ENCODE measurements around the gene LTK.

The LTK gene

GRCh38 chr15:41490355-41490754, 23.3 kb downstream of the LTK start:
- no peak overlapping the region for H3K27ac ChIP-seq
- no peak for TF ChIP-seq CTCF (conservative IDR thresholded peaks at IDR 0.05)

- H3K27ac ChIP-seq: no peak overlapping the region
- no peak for TF ChIP-seq CTCF (conservative IDR thresholded peaks at IDR 0.05)
Measured at GRCh38 chr15:41489641-41490040, 24.0 kb downstream of the LTK start.

DNA sequence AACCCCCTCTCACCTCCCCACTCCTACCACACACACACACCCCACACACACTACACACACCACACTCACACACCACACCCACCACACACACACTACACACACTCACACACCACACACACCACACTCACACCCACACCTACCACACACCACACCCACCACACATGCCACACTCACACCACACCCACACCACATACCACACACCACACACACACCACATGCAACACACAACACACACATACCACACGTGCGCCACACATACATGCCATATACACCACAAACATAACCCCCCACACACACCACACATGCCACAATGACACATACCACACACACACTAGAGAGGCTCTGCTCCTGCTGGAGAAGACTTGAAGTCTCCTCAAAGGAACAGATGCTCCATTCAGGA, 25.8 kb downstream of the LTK start:
- TF ChIP-seq CTCF (conservative IDR thresholded peaks at IDR 0.05): no peak
- no peak overlapping the region for H3K27ac ChIP-seq

DNA sequence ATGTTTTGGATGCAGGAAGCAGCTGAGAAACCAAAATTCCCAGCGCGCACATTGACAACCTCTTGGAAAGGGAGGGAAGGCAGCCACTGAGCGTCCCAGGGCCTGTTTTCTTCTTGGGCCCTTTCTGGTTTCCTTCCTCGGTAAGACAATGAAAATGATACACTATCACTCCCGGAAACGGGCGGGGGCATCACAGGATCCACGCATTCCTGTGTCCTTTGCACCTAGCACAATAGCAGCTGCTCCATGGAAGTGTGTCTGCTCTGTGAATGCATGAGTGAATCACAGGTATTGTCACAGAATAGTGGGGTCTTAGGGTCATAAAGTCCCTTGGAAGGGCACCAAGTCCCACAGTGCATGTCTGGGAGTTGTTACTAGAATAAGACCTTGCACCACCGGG, 26.2 kb downstream of the LTK start:
- no peak overlapping the region for H3K27ac ChIP-seq
- no peak for TF ChIP-seq CTCF (conservative IDR thresholded peaks at IDR 0.05)

- no peak for TF ChIP-seq CTCF (conservative IDR thresholded peaks at IDR 0.05)
- H3K27ac ChIP-seq: no peak overlapping the region
Measured at GRCh38 chr15:41486286-41486685, 27.3 kb downstream of the LTK start.

- no peak overlapping the region for H3K27ac ChIP-seq
- no peak for TF ChIP-seq CTCF (conservative IDR thresholded peaks at IDR 0.05)
Measured at GRCh38 chr15:41484937-41485625, 28.5 kb downstream of the LTK start.

DNA sequence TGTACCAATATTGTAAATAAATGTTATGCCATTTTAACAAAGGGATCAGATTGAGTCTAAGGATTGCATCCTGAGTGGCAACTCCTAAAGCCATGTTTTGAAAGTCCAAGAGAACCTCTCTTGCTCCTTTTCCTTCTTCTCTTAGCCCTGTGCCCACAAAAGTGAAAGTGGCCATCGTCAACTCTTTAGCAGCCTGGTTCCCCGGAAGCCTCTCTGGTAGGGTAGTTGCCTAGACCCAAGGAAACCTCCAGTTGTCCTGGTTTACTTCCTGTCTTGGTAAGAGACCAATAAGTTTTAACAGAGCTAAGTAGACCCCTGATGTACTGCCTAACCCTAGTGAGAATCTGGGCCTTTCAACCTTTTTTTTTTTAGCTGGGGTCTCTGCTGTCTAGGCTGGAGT, 30.1 kb downstream of the LTK start:
- TF ChIP-seq CTCF (conservative IDR thresholded peaks at IDR 0.05): no peak

More for the DNA sequence above, 30.1 kb downstream of the LTK start:
- H3K27ac ChIP-seq: no peak overlapping the region

Measured in VCaP (cell line).